NB4 (cell line): ENCODE results near the gene KCNIP4.

Experiments
- CTCF ChIP-seq: IDR thresholded peaks from one replicate; pipeline ENCODE4 v1.5.1; 2012; ENCODE audit warnings: low read depth, low read length
- MAX ChIP-seq: IDR thresholded peaks from 2 replicates; pipeline ENCODE4 v1.6.1; 2011; ENCODE audit warnings: low read depth, low read length

- peak; percentile 25 for TF ChIP-seq CTCF
- TF ChIP-seq MAX: no peak
These were observed 501.1 kb downstream of the KCNIP4 start for GRCh38 chr4:21447301-21448054.
